ENCODE measurements around the gene C21orf91. TPM values are rescaled to one million over a fixed set of nuclear protein-coding genes. Genes with fewer than 3 reads are reported as not detected.

C21orf91 gene
- total and polyA plus RNA-seq, 2 experiments from 2014 or later, result 3.7 to 4.4 TPM

- Histone ChIP-seq H3K27me3 (replicated peaks; ENCODE audit: insufficient read depth) (no peaks in the 10 kb centered on the region), H2AFZ (no peak overlapping the region), H3K4me3 (no peak overlapping the region), H3K36me3 (ENCODE audit: low read depth) (no peaks in the 10 kb centered on the region), H4K20me1 (ENCODE audit: insufficient read depth) (no peaks in the 10 kb centered on the region), H3K4me1 (ENCODE audit: insufficient read depth) (no peaks in the 10 kb centered on the region), H3K4me2 (ENCODE audit: unreplicated experiment) (no peak overlapping the region), H3K9me3 (ENCODE audit: low read depth) (no peaks in the 10 kb centered on the region), H3K9me2 (ENCODE audit: insufficient read depth) (no peaks in the 10 kb centered on the region), H3K9ac (no peak overlapping the region), H3K27ac (no peak overlapping the region), H3F3A (ENCODE audit: insufficient read depth) (0 out of 2 replicates have a peak, but pooled peaks cover 4% of the 10 kb centered on the region), H3K79me2 (ENCODE audit: insufficient read depth) (no peaks in the 10 kb centered on the region)
- TF ChIP-seq EZH2phosphoT487 (IDR thresholded peaks at IDR 0.05; ENCODE audit: insufficient read depth, low read depth) (no peak), EZH2 (IDR thresholded peaks at IDR 0.05; ENCODE audit: insufficient read depth, poor library complexity, severe bottlenecking) (no peak)
- in situ Hi-C loops (cut with MboI), result no loop called here
- WGBS, 2 experiments (ENCODE audit: low coverage in 1 of 2, low lambda C conversion rate in 2 of 2, missing lambda C conversion rate in 2 of 2), result 20 to 35% methylated on average over 3 of the region's 3 CpGs
- DNase-seq, result peak; percentile 18
These were observed 50.2 kb downstream of the C21orf91 start for GRCh38 chr21:17768840-17769446.

- no peak for DNase-seq
- Histone ChIP-seq H3K36me3 (ENCODE audit: low read depth) (no peaks in the 10 kb centered on the region), H2AFZ (no peak overlapping the region), H3K9ac (no peak overlapping the region), H3K4me3 (no peak overlapping the region), H3K4me2 (ENCODE audit: unreplicated experiment) (no peak overlapping the region), H3K79me2 (ENCODE audit: insufficient read depth) (no peaks in the 10 kb centered on the region), H3K9me3 (ENCODE audit: low read depth) (no peaks in the 10 kb centered on the region), H3K4me1 (ENCODE audit: insufficient read depth) (no peaks in the 10 kb centered on the region), H3K9me2 (ENCODE audit: insufficient read depth) (no peaks in the 10 kb centered on the region), H3K27me3 (replicated peaks; ENCODE audit: insufficient read depth) (no peaks in the 10 kb centered on the region), H4K20me1 (ENCODE audit: insufficient read depth) (no peaks in the 10 kb centered on the region), H3K27ac (no peak overlapping the region), H3F3A (ENCODE audit: insufficient read depth) (0 out of 2 replicates have a peak, but pooled peaks cover 4% of the 10 kb centered on the region)
- TF ChIP-seq EZH2 (IDR thresholded peaks at IDR 0.05; ENCODE audit: insufficient read depth, poor library complexity, severe bottlenecking) (no peak), EZH2phosphoT487 (IDR thresholded peaks at IDR 0.05; ENCODE audit: insufficient read depth, low read depth) (no peak)
- in situ Hi-C loops (cut with MboI), result no loop called here
- 61 to 64% methylated on average over 5 of the region's 5 CpGs for WGBS, 2 experiments (ENCODE audit: low coverage in 1 of 2, low lambda C conversion rate in 2 of 2, missing lambda C conversion rate in 2 of 2)
These were observed 53.9 kb downstream of the C21orf91 start for GRCh38 chr21:17765207-17765606.

GRCh38 chr21:17763288-17764037 lies 55.7 kb downstream of the C21orf91 start:
- DNase-seq, result no peak
- Histone ChIP-seq H3K9ac (no peak overlapping the region), H3K27me3 (replicated peaks; ENCODE audit: insufficient read depth) (no peaks in the 10 kb centered on the region), H3K36me3 (ENCODE audit: low read depth) (no peaks in the 10 kb centered on the region), H3K9me2 (ENCODE audit: insufficient read depth) (no peaks in the 10 kb centered on the region), H3K4me2 (ENCODE audit: unreplicated experiment) (no peak overlapping the region), H3K4me3 (no peak overlapping the region), H3K4me1 (ENCODE audit: insufficient read depth) (no peaks in the 10 kb centered on the region), H3K27ac (no peak overlapping the region), H3K79me2 (ENCODE audit: insufficient read depth) (no peaks in the 10 kb centered on the region), H4K20me1 (ENCODE audit: insufficient read depth) (no peaks in the 10 kb centered on the region), H3F3A (ENCODE audit: insufficient read depth) (no peaks in the 10 kb centered on the region), H2AFZ (no peak overlapping the region), H3K9me3 (ENCODE audit: low read depth) (no peaks in the 10 kb centered on the region)
- TF ChIP-seq EZH2 (IDR thresholded peaks at IDR 0.05; ENCODE audit: insufficient read depth, poor library complexity, severe bottlenecking) (no peak), EZH2phosphoT487 (IDR thresholded peaks at IDR 0.05; ENCODE audit: insufficient read depth, low read depth) (no peak)
- in situ Hi-C loops (cut with MboI), result no loop called here
- 21 to 26% methylated on average over 9 of the region's 9 CpGs for WGBS, 2 experiments (ENCODE audit: low coverage in 1 of 2, low lambda C conversion rate in 2 of 2, missing lambda C conversion rate in 2 of 2)

GRCh38 chr21:17759511-17760178 lies 59.5 kb downstream of the C21orf91 start:
- no peaks in the 10 kb centered on the region for H3K27me3 ChIP-seq (replicated peaks; ENCODE audit: insufficient read depth)
- 29 to 34% methylated on average over 4 of the region's 4 CpGs for WGBS, 2 experiments (ENCODE audit: low coverage in 1 of 2, low lambda C conversion rate in 2 of 2, missing lambda C conversion rate in 2 of 2)
- no peaks in the 10 kb centered on the region for H3K79me2 ChIP-seq (ENCODE audit: insufficient read depth)
- H3K9me2 ChIP-seq (ENCODE audit: insufficient read depth), result no peaks in the 10 kb centered on the region
- no peak for TF ChIP-seq EZH2phosphoT487 (IDR thresholded peaks at IDR 0.05; ENCODE audit: insufficient read depth, low read depth)
- TF ChIP-seq EZH2 (IDR thresholded peaks at IDR 0.05; ENCODE audit: insufficient read depth, poor library complexity, severe bottlenecking), result no peak
- no peak overlapping the region for H3K4me3 ChIP-seq
- DNase-seq, result no peak
- H4K20me1 ChIP-seq (ENCODE audit: insufficient read depth), result no peaks in the 10 kb centered on the region
- in situ Hi-C loops (cut with MboI), result no loop called here
- no peak overlapping the region for H3K4me2 ChIP-seq (ENCODE audit: unreplicated experiment)
- no peak overlapping the region for H2AFZ ChIP-seq
- no peaks in the 10 kb centered on the region for H3K36me3 ChIP-seq (ENCODE audit: low read depth)
- H3K27ac ChIP-seq, result no peak overlapping the region
- H3K9ac ChIP-seq, result no peak overlapping the region
- no peaks in the 10 kb centered on the region for H3F3A ChIP-seq (ENCODE audit: insufficient read depth)
- no peaks in the 10 kb centered on the region for H3K4me1 ChIP-seq (ENCODE audit: insufficient read depth)
- no peaks in the 10 kb centered on the region for H3K9me3 ChIP-seq (ENCODE audit: low read depth)

Measured in GM23248 (cell line).